WTC11 (cell line): ENCODE measurements around the gene TCP1. TPM values are rescaled to one million over a fixed set of nuclear protein-coding genes. Genes with fewer than 3 reads are reported as not detected.

Experiments used
- CBFB ChIP-seq: sonication (generic); formaldehyde crosslinking; IDR thresholded peaks from 2 replicates; pipeline ENCODE4 v1.8.1; 2022; ENCODE audit warnings: mild to moderate bottlenecking, low read depth, missing genetic modification reagents
- CREM ChIP-seq: sonication (generic); formaldehyde crosslinking; IDR thresholded peaks from 2 replicates; pipeline ENCODE4 v1.8.1; 2022; ENCODE audit warnings: mild to moderate bottlenecking, missing genetic modification reagents, moderate library complexity
- ELF4 ChIP-seq: sonication (generic); formaldehyde crosslinking; IDR thresholded peaks from 2 replicates; pipeline ENCODE4 v1.8.1; 2022; ENCODE audit warnings: low read depth, mild to moderate bottlenecking, moderate library complexity, missing genetic modification reagents
- ESRRA ChIP-seq: sonication (generic); formaldehyde crosslinking; IDR thresholded peaks from 2 replicates; pipeline ENCODE4 v1.8.1; 2022; ENCODE audit warnings: mild to moderate bottlenecking, missing genetic modification reagents, borderline replicate concordance
- FOXJ3 ChIP-seq: sonication (generic); formaldehyde crosslinking; IDR thresholded peaks from 2 replicates; pipeline ENCODE4 v1.9.0; 2021; ENCODE audit warnings: missing genetic modification reagents, mild to moderate bottlenecking, borderline replicate concordance
- FOXP1 ChIP-seq: sonication (generic); formaldehyde crosslinking; IDR thresholded peaks from 2 replicates; pipeline ENCODE4 v1.8.0; 2022; ENCODE audit warnings: missing genetic modification reagents, mild to moderate bottlenecking, moderate library complexity, borderline replicate concordance
- GABPB1 ChIP-seq: sonication (generic); formaldehyde crosslinking; IDR thresholded peaks from 2 replicates; pipeline ENCODE4 v1.8.1; 2023; ENCODE audit warnings: mild to moderate bottlenecking, missing genetic modification reagents
- JUN ChIP-seq: sonication (generic); formaldehyde crosslinking; IDR thresholded peaks from 2 replicates; pipeline ENCODE4 v1.8.0; 2023; ENCODE audit warnings: mild to moderate bottlenecking, missing genetic modification reagents
- MYBL2 ChIP-seq: sonication (generic); formaldehyde crosslinking; IDR thresholded peaks from 2 replicates; pipeline ENCODE4 v1.8.1; 2023; ENCODE audit warnings: mild to moderate bottlenecking, moderate library complexity, missing genetic modification reagents
- NFATC4 ChIP-seq: fragments of 250-450 bp; sonication (Bioruptor Pico); IDR thresholded peaks from 2 replicates; pipeline ENCODE4 v1.9.0; 2021; ENCODE audit warnings: mild to moderate bottlenecking
- NFE2L1 ChIP-seq: sonication (generic); formaldehyde crosslinking; IDR thresholded peaks from 2 replicates; pipeline ENCODE4 v1.8.1; 2023; ENCODE audit warnings: missing genetic modification reagents
- NR2C2 ChIP-seq: sonication (generic); formaldehyde crosslinking; IDR thresholded peaks from 2 replicates; pipeline ENCODE4 v1.8.0; 2022; ENCODE audit warnings: mild to moderate bottlenecking, missing genetic modification reagents
- RELA ChIP-seq: sonication (generic); formaldehyde crosslinking; IDR thresholded peaks from 2 replicates; pipeline ENCODE4 v1.8.1; 2022; ENCODE audit warnings: missing genetic modification reagents, mild to moderate bottlenecking, borderline replicate concordance
- RORB ChIP-seq: fragments of 250-450 bp; sonication (Bioruptor Pico); IDR thresholded peaks from 2 replicates; pipeline ENCODE4 v1.9.0; 2021; ENCODE audit warnings: mild to moderate bottlenecking
- SMAD3 ChIP-seq: sonication (generic); formaldehyde crosslinking; IDR thresholded peaks from 2 replicates; pipeline ENCODE4 v1.8.0; 2022; ENCODE audit warnings: missing genetic modification reagents, mild to moderate bottlenecking, borderline replicate concordance
- SMAD4 ChIP-seq: sonication (generic); formaldehyde crosslinking; IDR thresholded peaks from 2 replicates; pipeline ENCODE4 v1.8.0; 2022; ENCODE audit warnings: mild to moderate bottlenecking, missing genetic modification reagents
- ZNF416 ChIP-seq: fragments of 250-450 bp; sonication (Bioruptor Pico); IDR thresholded peaks from 2 replicates; pipeline ENCODE4 v1.9.0; 2021; ENCODE audit warnings: mild to moderate bottlenecking, inconsistent platforms
- ZNF671 ChIP-seq: fragments of 250-450 bp; sonication (Bioruptor Pico); IDR thresholded peaks from 2 replicates; pipeline ENCODE4 v1.8.0; 2021; ENCODE audit warnings: mild to moderate bottlenecking
- total RNA-seq: library from RNA; stranded (reverse); gene quantifications from 3 replicates; pipeline ENCODE4 v1.2.3, GENCODE V29; 2021
- TF ChIP-seq, protein P1 (sequence below): sonication (generic); formaldehyde crosslinking; IDR thresholded peaks from 2 replicates; pipeline ENCODE4 v1.8.0; 2022; ENCODE audit warnings: mild to moderate bottlenecking, missing genetic modification reagents
- TF ChIP-seq, protein P2 (sequence below): sonication (generic); formaldehyde crosslinking; IDR thresholded peaks from 2 replicates; pipeline ENCODE4 v1.8.0; 2022; ENCODE audit warnings: missing genetic modification reagents
- TF ChIP-seq, protein P3 (sequence below): sonication (generic); formaldehyde crosslinking; IDR thresholded peaks from 2 replicates; pipeline ENCODE4 v1.8.1; 2023; ENCODE audit warnings: mild to moderate bottlenecking, moderate library complexity, missing genetic modification reagents
- TF ChIP-seq, protein P4 (sequence below): sonication (generic); formaldehyde crosslinking; IDR thresholded peaks from 2 replicates; pipeline ENCODE4 v1.8.0; 2023; ENCODE audit warnings: missing genetic modification reagents, mild to moderate bottlenecking, borderline replicate concordance
- TF ChIP-seq, protein P5 (sequence below): sonication (generic); formaldehyde crosslinking; IDR thresholded peaks from 2 replicates; pipeline ENCODE4 v1.8.0; 2022; ENCODE audit warnings: mild to moderate bottlenecking, missing genetic modification reagents
- TF ChIP-seq, protein P6 (sequence below): fragments of 250-450 bp; sonication (Bioruptor Pico); conservative IDR thresholded peaks from 2 replicates; pipeline ENCODE4 v1.9.0; 2021; ENCODE audit warnings: mild to moderate bottlenecking
- TF ChIP-seq, protein P7 (sequence below): sonication (generic); formaldehyde crosslinking; IDR thresholded peaks from 2 replicates; pipeline ENCODE4 v1.8.1; 2023; ENCODE audit warnings: mild to moderate bottlenecking, missing genetic modification reagents, moderate library complexity

The TCP1 gene
- total RNA-seq, 1 experiment from 2014 or later: 388 TPM

DNA sequence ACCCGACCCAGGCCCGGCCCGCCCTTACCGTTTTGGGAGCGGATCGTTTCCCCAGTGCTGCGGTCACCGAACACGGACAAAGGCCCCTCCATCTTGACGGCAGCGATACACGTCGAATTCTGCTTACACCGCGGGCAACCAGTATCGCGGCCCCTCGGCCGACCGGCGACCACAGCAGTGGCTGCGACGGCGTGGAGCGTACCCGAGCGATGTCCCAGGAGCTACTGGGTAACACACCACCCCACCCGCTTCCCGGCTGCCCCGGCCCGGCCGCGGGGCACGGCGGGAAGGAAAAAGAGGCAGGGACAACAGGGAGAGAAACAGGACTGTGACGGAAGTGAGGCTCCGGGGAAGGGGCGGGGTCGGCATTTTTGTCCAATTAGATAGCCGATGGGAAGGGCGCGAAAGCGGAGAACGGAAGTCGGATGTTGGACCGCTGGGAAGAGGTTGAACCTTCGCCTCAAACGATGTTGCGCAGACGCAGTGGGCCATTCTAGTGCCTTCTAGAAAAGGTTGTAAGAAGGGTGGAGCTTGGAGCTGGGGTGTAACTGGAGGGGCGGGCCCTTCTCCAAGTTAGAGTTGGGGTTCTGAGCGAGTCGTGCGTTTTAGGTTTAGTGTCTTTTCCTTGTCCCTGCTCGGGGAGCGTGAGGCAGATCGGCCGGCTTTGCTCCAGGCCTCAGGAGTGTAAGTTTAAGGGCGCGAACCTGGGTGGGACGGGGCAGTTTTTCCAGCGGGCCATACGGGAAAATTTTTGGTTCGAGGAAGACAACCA is at the start of gene TCP1 (continued):
- TF ChIP-seq, protein P1, sequence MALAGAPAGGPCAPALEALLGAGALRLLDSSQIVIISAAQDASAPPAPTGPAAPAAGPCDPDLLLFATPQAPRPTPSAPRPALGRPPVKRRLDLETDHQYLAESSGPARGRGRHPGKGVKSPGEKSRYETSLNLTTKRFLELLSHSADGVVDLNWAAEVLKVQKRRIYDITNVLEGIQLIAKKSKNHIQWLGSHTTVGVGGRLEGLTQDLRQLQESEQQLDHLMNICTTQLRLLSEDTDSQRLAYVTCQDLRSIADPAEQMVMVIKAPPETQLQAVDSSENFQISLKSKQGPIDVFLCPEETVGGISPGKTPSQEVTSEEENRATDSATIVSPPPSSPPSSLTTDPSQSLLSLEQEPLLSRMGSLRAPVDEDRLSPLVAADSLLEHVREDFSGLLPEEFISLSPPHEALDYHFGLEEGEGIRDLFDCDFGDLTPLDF (CRISPR knock-in tag): no peak
- TF ChIP-seq, protein P2, sequence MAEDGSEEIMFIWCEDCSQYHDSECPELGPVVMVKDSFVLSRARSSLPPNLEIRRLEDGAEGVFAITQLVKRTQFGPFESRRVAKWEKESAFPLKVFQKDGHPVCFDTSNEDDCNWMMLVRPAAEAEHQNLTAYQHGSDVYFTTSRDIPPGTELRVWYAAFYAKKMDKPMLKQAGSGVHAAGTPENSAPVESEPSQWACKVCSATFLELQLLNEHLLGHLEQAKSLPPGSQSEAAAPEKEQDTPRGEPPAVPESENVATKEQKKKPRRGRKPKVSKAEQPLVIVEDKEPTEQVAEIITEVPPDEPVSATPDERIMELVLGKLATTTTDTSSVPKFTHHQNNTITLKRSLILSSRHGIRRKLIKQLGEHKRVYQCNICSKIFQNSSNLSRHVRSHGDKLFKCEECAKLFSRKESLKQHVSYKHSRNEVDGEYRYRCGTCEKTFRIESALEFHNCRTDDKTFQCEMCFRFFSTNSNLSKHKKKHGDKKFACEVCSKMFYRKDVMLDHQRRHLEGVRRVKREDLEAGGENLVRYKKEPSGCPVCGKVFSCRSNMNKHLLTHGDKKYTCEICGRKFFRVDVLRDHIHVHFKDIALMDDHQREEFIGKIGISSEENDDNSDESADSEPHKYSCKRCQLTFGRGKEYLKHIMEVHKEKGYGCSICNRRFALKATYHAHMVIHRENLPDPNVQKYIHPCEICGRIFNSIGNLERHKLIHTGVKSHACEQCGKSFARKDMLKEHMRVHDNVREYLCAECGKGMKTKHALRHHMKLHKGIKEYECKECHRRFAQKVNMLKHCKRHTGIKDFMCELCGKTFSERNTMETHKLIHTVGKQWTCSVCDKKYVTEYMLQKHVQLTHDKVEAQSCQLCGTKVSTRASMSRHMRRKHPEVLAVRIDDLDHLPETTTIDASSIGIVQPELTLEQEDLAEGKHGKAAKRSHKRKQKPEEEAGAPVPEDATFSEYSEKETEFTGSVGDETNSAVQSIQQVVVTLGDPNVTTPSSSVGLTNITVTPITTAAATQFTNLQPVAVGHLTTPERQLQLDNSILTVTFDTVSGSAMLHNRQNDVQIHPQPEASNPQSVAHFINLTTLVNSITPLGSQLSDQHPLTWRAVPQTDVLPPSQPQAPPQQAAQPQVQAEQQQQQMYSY (CRISPR knock-in tag): peak; percentile 71; the same call in 1 of the 2 replicates
- TF ChIP-seq FOXJ3 (CRISPR knock-in tag) (no peak), RELA (CRISPR knock-in tag) (no peak), SMAD4 (peak; percentile 45; the same call in 1 of the 2 replicates), RORB (CRISPR knock-in tag) (no peak), FOXP1 (CRISPR knock-in tag) (peak; percentile 61; the same call in 1 of the 2 replicates), ELF4 (no peak), GABPB1 (peak; percentile 74), ESRRA (CRISPR knock-in tag) (no peak), SMAD3 (no peak; the same call in 1 of the 2 replicates), NR2C2 (CRISPR knock-in tag) (no peak), NFATC4 (CRISPR knock-in tag) (no peak), MYBL2 (CRISPR knock-in tag) (peak; percentile 44; the same call in 1 of the 2 replicates), CBFB (CRISPR knock-in tag) (no peak), NFE2L1 (peak; percentile 63), ZNF671 (CRISPR knock-in tag) (no peak), ZNF416 (CRISPR knock-in tag) (no peak), JUN (CRISPR knock-in tag) (0 out of 2 replicates have a peak, but pooled peaks have one; percentile 76), CREM (CRISPR knock-in tag) (no peak; the same call in 1 of the 2 replicates)
- TF ChIP-seq, protein P3, sequence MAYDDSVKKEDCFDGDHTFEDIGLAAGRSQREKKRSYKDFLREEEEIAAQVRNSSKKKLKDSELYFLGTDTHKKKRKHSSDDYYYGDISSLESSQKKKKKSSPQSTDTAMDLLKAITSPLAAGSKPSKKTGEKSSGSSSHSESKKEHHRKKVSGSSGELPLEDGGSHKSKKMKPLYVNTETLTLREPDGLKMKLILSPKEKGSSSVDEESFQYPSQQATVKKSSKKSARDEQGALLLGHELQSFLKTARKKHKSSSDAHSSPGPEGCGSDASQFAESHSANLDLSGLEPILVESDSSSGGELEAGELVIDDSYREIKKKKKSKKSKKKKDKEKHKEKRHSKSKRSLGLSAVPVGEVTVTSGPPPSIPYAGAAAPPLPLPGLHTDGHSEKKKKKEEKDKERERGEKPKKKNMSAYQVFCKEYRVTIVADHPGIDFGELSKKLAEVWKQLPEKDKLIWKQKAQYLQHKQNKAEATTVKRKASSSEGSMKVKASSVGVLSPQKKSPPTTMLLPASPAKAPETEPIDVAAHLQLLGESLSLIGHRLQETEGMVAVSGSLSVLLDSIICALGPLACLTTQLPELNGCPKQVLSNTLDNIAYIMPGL: peak; percentile 69
- TF ChIP-seq, protein P4, sequence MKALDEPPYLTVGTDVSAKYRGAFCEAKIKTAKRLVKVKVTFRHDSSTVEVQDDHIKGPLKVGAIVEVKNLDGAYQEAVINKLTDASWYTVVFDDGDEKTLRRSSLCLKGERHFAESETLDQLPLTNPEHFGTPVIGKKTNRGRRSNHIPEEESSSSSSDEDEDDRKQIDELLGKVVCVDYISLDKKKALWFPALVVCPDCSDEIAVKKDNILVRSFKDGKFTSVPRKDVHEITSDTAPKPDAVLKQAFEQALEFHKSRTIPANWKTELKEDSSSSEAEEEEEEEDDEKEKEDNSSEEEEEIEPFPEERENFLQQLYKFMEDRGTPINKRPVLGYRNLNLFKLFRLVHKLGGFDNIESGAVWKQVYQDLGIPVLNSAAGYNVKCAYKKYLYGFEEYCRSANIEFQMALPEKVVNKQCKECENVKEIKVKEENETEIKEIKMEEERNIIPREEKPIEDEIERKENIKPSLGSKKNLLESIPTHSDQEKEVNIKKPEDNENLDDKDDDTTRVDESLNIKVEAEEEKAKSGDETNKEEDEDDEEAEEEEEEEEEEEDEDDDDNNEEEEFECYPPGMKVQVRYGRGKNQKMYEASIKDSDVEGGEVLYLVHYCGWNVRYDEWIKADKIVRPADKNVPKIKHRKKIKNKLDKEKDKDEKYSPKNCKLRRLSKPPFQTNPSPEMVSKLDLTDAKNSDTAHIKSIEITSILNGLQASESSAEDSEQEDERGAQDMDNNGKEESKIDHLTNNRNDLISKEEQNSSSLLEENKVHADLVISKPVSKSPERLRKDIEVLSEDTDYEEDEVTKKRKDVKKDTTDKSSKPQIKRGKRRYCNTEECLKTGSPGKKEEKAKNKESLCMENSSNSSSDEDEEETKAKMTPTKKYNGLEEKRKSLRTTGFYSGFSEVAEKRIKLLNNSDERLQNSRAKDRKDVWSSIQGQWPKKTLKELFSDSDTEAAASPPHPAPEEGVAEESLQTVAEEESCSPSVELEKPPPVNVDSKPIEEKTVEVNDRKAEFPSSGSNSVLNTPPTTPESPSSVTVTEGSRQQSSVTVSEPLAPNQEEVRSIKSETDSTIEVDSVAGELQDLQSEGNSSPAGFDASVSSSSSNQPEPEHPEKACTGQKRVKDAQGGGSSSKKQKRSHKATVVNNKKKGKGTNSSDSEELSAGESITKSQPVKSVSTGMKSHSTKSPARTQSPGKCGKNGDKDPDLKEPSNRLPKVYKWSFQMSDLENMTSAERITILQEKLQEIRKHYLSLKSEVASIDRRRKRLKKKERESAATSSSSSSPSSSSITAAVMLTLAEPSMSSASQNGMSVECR (CRISPR knock-in tag): peak; percentile 92
- TF ChIP-seq, protein P5, sequence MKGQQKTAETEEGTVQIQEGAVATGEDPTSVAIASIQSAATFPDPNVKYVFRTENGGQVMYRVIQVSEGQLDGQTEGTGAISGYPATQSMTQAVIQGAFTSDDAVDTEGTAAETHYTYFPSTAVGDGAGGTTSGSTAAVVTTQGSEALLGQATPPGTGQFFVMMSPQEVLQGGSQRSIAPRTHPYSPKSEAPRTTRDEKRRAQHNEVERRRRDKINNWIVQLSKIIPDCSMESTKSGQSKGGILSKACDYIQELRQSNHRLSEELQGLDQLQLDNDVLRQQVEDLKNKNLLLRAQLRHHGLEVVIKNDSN (CRISPR knock-in tag): no peak; the same call in 1 of the 2 replicates
- TF ChIP-seq, protein P6, sequence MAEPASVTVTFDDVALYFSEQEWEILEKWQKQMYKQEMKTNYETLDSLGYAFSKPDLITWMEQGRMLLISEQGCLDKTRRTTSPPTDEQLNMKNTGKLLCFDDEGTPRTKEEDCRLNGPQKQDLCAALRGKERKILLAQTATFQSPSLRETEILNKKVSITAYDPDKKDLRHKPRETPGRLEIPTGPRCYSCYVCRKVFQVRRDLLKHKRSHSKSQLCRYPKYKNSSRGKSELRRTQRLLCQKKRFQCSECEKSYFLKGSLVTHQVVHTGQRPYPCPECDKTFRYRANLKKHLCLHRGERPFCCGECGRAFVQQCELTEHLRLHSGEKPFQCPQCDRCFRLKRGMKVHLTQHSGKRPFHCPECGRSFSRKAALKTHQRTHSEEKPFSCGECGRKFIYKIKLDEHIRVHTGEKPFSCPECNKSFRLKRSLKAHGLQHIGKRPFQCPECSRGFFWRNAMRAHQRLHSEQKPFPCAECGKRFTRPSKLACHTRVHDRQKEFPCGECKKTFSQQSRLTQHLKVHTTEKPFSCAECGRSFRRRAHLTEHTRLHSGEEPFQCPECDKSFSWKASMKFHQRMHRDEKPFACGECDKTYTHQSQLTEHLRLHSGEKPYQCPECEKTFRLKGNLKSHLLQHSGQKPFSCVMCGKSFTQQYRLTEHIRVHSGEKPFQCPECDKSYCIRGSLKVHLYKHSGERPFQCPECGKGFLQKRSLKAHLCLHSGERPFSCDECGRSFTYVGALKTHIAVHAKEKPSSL (CRISPR knock-in tag): no peak
- TF ChIP-seq, protein P7, sequence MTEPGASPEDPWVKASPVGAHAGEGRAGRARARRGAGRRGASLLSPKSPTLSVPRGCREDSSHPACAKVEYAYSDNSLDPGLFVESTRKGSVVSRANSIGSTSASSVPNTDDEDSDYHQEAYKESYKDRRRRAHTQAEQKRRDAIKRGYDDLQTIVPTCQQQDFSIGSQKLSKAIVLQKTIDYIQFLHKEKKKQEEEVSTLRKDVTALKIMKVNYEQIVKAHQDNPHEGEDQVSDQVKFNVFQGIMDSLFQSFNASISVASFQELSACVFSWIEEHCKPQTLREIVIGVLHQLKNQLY (CRISPR knock-in tag): no peak
